GM21576 (cell line): Measurements from ENCODE around the gene PPIE.
"Not testable (repeated sequence)": the region's sequence is repeated elsewhere in the genome, so short reads cannot be mapped to it uniquely, and the experiment has no call there.

Source experiments
- ATAC-seq: cut with Tn5 transposase; IDR thresholded peaks from one replicate; pipeline ENCODE4 v1.9.1; 2021; ENCODE audit warnings: mild to moderate bottlenecking, moderate library complexity; ENCODE audit not compliant: unreplicated experiment

The PPIE gene

DNA sequence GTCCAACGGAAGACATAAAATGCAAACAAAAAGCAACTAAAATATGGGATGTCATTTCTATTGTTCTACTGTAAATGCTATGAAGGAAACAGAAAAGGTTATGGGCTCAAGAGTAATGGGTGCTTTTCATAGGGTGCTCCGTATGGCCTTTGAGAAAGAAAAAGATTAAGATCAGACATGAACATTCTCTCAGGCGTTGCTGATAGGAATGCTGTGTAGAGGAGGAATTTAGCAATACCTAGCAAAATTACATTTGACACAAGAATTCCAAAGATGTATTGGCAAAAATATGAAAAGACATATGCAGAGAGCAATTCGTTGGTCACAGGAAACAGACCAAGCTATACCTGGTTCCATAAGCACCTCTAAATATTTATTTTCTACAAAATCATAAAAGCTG lies 38.2 kb downstream of the PPIE start:
- no peak for ATAC-seq

DNA sequence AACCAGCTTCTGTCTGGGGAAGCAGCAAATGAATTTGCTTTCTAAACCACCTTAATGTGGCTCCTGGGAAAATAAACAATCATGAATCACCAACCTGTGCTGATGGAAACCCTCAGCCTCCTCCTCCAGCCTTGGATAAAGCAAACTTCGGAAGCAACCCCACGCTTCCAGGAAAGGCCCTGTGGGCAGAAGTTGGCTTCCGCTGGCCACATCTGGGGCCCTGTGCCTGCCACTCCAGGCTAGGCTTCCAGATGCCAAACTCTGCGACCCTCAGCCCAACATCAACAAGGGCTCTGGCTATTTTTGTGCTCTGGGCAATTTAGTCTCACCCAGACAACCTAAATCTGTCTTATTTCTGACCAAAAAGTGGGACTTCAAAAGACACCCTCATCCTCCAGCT lies 38.6 kb downstream of the PPIE start:
- ATAC-seq = no peak

DNA sequence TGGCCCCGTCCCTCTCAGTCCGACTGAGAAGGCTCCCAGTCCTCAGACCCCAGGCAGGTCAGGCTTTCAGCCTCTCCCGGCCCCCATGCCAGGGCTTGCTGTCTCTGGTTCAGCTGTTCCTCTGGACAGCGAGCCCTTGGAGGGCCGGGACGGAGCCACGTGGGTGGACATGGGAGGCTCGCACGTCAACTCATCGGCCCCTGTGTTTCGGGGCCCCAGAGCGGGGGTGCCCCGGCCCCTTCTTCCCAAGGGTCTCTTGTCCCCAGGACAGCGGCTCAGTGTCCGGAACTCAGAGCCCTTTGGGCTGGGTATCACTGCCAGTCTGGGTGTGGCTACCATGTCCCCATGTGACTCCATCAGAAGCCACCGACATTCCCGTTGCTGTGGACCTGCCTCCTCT lies 39.2 kb downstream of the PPIE start:
- ATAC-seq = not testable (repeated sequence)

GRCh38 chr1:39778463-39779099 lies 39.9 kb downstream of the PPIE start:
- ATAC-seq = not testable (repeated sequence)

DNA sequence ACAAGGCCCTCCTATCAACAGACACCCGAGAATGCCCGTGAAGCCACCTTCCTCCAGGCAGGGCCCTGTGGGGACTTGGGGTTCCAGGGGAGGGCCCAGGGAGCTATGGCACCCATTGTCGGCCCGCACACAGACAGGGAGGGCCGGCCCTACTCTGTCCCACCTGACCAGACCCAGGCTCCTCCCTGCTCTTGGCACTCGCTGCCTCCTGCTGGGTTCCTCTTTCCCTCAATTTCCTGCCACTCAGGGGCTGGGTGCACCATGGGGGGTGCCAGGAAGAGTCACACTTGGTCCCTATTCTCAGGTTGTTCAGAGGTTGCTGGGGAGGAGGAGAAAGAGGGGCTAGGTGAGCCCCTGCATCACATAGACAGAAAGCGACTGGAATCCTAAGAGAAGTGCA lies 40.5 kb downstream of the PPIE start:
- no peak for ATAC-seq

- ATAC-seq = no peak
These were observed 41.1 kb downstream of the PPIE start for GRCh38 chr1:39779821-39780220.

DNA sequence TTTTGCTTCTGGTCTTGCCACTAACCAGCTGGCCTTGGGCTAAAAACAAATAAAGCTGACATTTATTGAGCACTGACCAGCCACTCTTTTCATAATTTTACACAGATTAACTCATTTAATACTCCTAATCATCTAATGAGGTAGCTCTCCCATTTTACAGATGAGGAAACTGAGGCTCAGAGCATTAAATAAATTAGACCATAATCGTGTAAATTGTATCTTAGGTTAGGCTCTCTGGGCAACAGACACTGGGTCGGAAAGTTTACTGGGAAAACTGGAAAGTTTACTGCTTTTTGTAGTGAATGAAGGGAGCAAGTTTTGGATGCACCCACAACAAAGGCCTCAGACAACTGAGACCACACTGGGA lies 42.6 kb downstream of the PPIE start:
- ATAC-seq = no peak

- no peak for ATAC-seq
These were observed 43.4 kb downstream of the PPIE start for GRCh38 chr1:39782103-39782502.

DNA sequence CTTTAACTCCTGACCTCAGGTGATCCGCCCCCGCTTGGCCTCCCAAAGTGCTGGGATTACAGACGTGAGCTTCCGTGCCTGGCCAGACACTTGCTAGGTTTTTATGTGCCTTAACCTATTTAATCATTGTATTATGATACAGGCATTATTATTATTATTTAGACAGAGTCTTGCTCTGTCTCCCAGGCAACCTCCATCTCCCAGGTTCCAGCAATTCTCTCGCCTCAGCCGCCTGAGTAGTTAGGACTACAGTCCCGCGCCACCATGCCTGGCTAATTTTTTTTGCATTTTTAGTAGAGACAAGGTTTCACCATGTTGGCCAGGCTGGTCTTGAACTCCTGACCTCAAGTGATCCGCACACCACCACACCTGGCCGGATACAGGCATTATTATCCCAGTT lies 44.0 kb downstream of the PPIE start:
- not testable (repeated sequence) for ATAC-seq

- ATAC-seq = not testable (repeated sequence)
These were observed 47.8 kb downstream of the PPIE start for GRCh38 chr1:39786303-39787107.

DNA sequence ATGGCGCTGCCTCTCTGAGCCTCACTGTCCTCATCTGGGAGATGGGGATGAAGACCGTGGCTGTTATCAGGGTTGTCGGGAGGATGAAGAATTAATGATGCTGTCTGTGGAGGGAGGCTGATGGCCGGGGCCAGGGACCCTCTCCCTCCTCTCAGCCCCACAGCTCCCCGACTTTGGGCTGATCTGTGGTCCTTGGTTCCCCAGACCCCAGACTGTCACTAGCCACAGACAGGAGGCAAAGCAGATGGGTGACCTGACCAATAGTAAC lies 48.4 kb downstream of the PPIE start:
- ATAC-seq = not testable (repeated sequence)

GRCh38 chr1:39787468-39787867 lies 48.8 kb downstream of the PPIE start:
- ATAC-seq = no peak

DNA sequence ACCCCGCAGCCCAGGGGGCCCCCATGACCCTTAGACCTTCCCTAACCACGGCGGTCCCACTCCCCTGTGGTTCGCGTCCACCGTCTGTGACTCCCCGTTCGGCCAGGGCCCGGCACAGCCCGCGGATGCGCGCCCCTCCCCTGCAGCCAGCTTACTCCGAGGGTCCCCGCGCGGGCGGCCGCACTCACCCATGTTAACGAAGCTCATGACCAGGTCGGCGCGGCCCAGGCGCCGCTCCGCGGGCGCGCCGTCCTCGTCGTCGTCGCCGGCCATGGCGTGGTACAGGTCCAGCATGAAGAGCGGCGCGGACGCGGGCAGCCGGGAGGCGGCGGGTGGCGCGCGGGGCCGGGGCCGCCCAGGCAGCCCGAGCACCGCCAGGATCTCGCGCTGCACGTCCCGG lies 49.3 kb downstream of the PPIE start:
- not testable (repeated sequence) for ATAC-seq

GRCh38 chr1:39788426-39788757 lies 49.7 kb downstream of the PPIE start:
- ATAC-seq = peak; percentile 8

DNA sequence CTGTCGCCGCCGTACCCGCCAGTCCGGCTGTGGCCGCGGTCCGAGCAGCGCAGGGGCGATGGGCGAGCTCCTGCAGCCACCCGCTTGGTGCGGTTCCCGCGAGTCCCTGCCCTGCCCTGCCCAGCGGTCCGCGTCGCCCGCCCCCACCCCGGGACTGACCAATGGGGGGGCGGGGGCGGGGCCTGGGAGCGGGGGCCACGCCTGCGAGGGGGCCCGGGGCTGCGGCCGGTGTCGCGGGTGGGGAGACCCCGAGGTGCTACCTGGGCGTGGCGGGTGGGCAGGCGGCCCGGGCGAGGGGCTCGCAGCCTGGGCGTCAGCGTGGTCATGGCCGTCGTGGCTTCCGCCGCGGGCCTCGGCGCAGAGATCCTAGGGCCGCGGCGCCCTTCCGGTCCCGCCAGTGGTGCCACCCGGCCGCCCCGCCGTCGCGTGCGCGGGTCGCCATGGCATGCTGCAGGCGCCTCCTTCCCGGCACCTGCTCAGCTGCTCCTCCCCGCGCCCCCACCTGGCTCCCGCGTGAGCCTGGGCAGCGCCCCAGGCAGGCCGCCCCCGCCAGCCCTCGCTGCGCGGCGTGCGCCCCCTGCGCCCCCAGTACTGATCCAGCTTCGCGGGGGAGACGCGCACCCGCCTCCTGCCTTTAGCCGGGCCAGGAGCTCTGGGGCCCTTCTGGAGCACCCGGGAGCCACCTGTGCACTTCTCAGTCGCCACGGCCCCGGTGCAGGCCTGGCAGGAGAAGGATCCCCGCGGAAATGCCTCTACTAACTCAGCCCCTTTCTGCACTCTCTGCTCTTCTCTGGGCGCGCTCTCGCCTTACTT lies 50.3 kb downstream of the PPIE start, which contains the start of gene BMP8B:
BMP8B (minus strand) TSS at position 108 of the 813 bp plus-strand sequence. CDS start 380 bp downstream, outside the sequence.
- peak; percentile 43 for ATAC-seq

DNA sequence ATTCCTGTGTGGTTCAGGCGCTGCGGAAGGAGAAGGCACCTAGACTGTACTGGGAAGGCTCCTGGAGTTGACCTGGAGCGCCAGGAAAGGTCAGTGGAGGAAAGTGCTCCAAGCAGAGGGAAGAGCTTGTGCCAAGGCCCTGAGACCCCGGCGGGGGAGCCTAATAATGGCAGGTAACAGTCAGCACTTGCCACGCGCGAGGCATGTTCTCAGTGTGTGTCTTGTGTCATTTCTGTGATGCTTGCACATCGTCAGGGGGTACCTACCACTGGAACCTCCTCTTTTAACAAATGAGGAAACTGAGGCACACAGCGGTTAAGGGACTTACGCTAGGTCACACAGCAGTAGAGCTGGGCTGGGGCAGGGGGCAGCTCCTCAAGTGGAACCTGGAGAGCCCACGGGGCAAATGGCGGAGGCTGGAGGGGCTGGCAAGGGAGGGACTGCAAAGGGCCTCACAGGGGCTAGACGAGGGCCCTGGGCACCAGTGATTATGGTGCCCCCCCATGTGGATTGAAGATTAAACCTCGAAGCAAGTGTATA lies 51.0 kb downstream of the PPIE start:
- no peak for ATAC-seq

DNA sequence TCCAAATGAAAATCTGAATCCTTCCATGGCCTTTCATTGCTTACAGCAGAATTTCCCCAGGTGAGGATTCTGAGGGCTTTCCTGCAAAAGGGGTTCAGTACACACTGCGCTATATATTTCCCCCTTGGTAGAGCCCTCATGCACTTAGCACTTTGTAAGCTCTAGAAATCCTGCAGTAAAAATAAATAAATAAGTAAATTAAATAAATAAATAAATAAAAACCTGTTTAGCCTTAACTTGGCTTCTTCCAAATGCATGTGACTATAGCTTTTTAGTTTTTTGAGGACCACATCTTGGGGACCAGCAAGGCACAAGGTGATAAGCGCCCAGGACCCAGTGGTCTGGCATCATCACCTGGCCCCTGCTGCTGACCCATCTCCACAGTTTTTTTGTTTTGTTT lies 53.2 kb downstream of the PPIE start:
- ATAC-seq = no peak

GRCh38 chr1:39795651-39796050 lies 57.0 kb downstream of the PPIE start:
- no peak for ATAC-seq

- peak; percentile 86 for ATAC-seq
These were observed 60.4 kb downstream of the PPIE start for GRCh38 chr1:39798859-39799769.

DNA sequence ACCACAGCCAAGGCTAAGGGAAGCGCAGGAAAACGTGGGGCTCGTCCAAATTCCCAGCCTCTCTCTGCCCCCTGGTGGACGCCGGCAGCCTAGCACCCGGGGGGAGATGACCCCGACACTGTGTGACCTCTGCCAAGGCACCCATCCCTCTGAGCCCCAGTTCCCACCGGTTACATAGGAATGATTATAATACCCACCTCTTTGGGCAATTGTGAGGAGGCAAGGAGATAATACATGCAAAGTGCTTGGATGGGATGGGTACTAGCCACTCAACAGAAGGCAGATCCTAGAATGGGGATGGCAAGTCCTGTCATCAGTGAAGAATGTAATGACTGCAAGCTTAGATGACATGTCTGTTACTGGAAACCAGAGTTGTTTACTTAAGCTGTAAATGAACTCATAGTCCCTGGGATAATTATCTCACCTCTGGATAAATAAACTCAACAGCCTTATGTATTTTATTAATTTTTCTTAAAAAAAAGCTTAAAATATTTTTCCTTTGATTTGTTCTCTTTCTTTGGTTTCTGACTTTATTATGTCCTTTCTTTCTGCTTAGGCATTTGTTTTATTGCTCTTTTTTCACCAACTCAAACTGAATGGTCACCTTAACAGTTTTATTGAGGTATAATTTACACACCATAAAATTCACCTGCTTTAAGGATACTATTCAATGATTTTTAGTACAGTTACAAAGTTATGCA lies 61.2 kb downstream of the PPIE start:
- ATAC-seq = peak; percentile 65
